Measurements from ENCODE around the gene GMDS.

GMDS gene

DNA sequence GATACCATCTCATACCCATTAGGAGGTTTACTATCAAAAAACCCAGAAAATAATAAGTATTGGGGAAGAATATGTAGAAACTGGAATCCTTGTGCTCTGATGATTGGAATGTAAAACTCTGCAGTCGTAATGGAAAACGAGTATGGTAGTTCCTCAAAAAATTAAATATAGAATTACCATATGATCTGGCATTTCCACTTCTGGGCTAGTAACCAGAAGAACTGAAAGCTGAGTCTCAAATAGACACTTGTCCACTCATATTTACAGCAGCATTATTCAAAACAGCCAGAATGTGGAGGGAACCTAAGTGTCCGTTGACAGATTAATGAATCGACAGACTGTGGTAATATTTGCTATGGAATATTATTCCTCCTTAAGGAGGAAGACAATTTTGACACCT, 591.4 kb downstream of the GMDS start:
- no peak for DNase-seq (ENCODE audit: low read depth, low spot score)

DNA sequence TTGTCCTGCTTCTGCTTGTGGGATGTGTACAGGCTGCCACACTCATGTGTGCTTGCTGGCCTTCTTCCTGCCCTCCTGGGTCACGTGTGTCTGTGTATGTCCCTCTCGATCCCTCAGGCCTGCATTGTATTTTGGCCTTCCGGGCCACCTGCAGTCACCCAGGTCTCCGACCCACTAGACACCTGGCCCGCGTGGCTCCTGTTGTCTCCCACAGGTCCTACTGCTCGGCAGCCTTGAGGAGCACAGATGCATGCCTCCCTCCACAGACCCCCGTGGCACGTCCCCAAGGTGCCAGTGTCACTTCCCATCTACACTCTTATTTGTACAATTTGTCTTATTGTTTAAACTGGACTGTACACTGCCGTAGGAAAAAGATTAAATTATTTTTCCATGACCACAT, 592.6 kb downstream of the GMDS start:
- DNase-seq (ENCODE audit: low read depth, low spot score), result no peak

- DNase-seq (ENCODE audit: low read depth, low spot score), result no peak
These were observed 594.0 kb downstream of the GMDS start for GRCh38 chr6:1651362-1651761.

DNA sequence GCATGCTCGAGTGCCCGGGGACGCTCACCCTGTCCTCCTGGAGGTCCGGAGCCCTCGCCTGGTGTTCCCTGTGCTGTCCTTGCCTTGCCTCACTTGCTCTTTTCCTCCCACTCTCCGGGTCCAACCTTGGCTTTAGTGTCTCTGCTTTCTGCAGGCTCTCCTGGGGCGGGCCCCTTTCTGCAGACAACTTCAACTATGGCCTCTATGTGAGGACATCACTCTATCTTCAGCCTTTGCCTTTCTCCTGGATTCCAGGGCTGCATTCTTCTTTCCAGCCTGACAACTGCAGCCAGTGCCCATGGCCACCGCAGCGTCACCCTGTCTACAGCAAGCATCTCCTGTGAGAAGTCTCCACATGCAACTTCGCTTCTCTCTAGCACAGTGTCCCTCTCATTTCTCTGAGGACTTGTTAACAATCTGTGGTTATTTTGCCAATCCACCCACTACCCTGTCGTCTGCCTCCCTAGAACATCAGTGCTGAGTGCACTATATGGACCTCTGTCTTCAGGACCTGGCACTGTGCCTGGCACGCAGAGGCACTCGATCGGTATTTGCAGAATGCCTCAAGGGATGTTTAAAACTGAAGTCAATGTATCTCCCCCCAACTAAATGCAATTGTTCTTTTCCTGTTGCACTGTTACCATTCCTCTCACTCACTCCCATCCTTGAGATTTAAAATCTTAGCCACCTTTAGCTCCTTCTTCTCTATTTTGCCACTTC, 599.8 kb downstream of the GMDS start:
- no peak for DNase-seq (ENCODE audit: low read depth, low spot score)

GRCh38 chr6:1644516-1645060, 600.8 kb downstream of the GMDS start:
- DNase-seq (ENCODE audit: low read depth, low spot score), result no peak

GRCh38 chr6:1643830-1644445, 601.5 kb downstream of the GMDS start:
- DNase-seq (ENCODE audit: low read depth, low spot score), result no peak

GRCh38 chr6:1643111-1643510, 602.3 kb downstream of the GMDS start:
- DNase-seq (ENCODE audit: low read depth, low spot score), result no peak

DNA sequence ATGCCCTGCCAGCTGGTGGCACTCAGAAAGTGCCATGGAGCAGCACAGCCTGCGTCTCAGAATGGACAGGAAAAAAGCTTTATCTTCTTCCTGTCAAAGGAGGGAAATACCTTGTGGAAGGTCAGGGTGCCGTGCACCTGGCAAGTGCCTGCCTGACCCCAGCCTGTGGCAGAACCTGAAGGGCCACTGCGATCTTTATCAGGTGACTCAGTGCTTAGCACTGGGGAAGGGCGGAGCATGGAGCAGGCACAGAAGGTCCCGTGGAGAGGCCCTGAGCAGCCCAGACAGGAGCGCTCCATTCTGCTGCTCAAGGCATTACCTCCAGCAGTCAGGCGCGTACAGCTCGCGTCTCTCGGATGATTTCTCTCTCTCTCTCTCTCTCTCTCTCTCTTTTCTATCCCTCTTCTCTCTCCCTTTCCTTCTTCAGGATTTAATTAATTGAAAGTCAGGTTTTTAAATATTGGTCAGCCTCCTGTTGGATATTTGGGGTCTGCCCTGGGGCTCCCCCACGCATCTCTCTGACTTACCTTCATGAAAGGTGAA, 604.0 kb downstream of the GMDS start:
- DNase-seq (ENCODE audit: low read depth, low spot score), result no peak

- DNase-seq (ENCODE audit: low read depth, low spot score), result no peak
These were observed 604.9 kb downstream of the GMDS start for GRCh38 chr6:1640476-1640875.

- DNase-seq (ENCODE audit: low read depth, low spot score), result no peak
These were observed 606.0 kb downstream of the GMDS start for GRCh38 chr6:1639430-1639829.

DNA sequence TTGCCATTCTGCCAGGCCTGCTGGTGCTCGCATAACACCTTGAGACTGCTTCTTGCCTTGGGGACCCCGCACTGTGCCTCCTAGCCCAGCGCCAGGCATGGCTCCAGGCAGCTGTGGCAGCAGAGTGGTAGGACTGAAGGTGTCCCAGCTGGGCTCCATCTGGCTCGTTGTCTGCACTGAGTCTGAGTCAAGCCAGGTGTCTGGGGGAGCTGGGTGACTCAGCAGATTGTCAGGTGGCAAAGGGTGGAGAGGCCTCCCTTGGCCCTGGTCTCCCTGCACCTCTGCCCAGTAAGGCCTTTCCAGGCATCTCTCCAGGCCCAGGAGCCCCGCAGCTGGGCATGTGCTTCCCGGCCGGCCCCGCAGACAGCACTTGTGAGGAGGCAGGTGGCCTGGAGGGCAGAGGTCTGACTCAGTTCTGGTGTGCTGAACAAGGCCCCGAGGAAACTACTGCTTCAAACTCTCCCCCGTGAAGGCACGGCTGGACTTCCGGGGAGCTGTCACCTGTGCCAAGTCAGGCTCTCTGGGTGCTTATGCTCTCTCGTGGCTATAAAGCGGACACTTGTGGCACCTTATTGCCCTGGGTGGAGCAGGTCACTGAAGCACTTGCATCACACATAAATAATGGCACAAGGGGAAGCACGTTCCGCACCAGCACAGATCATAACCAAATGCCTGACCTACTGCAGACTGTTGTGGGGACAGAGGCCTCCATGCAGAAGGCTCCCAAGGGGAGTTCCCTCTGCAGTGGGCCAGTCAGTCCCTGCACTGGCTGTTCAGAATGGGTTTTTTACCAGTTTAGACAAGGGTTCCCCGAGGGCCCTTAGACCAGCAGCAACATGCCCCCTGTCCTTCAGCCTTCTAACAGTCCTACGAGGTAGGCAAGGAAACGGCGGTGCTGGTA, 608.2 kb downstream of the GMDS start:
- DNase-seq (ENCODE audit: low read depth, low spot score), result no peak

DNA sequence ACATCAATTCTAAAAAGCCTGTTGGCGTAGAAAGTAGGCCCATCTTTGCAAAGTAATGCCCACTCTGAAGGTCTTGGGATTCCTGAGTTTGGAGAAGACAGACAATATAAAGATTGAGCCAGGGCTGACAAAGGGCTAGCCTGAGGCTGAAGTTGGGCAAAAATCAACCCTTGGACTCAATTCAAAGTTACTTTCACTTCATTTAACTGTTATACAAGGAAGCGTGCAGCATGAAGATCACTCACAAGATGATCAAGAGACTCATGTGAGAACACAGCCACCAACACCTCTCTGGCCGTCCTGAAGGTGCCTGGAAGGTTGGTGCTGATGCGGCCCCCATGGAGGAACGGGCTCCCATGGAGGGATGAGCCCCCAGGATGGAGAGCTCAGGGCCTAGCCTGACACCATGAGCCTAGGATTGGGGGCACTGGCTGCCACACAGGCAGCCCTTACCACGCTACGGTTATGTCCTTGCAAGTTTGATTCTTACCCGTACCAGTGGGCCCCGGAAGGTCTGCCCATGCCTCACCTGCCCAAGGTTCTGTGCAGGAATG, 609.1 kb downstream of the GMDS start:
- no peak for DNase-seq (ENCODE audit: low read depth, low spot score)

GRCh38 chr6:1635305-1636010, 609.9 kb downstream of the GMDS start:
- no peak for DNase-seq (ENCODE audit: low read depth, low spot score)

GRCh38 chr6:1634081-1634480, 611.3 kb downstream of the GMDS start:
- no peak for DNase-seq (ENCODE audit: low read depth, low spot score)

- no peak for DNase-seq (ENCODE audit: low read depth, low spot score)
These were observed 611.9 kb downstream of the GMDS start for GRCh38 chr6:1633366-1634021.

DNA sequence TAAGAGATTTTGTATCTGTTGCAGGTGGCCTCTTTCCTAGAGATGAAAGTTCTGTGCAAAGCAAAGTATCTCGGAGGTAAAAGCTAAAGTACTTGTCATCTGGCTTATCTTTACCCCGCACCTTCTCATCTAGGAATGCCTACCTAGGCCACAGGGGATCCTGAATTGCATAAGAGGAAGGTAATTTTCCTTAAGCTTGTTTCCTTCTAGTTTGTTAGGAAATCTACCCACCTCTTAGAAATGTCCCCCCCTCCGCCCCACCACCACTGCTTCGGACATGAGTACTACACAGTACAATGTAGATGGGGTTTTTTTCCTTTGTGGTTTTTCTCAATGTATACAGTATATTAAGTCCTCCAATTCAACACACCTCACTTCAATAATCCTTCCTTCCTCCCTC, 614.2 kb downstream of the GMDS start:
- DNase-seq (ENCODE audit: low read depth, low spot score), result no peak

- DNase-seq (ENCODE audit: low read depth, low spot score), result no peak
These were observed 614.6 kb downstream of the GMDS start for GRCh38 chr6:1630771-1631217.

- no peak for DNase-seq (ENCODE audit: low read depth, low spot score)
These were observed 615.1 kb downstream of the GMDS start for GRCh38 chr6:1630212-1630770.

DNA sequence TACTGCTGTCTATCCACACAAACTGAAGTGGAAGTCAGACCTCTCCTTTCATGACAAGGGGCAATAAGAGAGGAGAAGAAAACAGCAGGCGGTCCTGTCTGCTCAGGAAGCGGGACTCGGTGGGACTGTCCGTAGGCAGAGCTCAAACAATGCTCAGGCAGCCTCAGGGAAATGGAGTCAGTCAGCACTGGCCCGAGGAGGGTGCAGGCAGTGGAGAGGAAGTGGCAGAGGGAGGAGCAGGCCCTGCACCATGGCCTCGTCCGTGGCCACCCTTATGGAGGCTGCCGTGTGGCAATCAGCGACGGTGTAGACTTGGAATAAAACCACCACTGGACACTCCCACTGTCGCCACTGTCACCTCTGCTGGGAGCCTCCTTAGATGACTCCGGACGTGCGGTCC, 616.1 kb downstream of the GMDS start:
- DNase-seq (ENCODE audit: low read depth, low spot score), result no peak

All from brain pericyte (primary cell).